Trophoblast cell (in vitro differentiated cells and primary cell): ENCODE results near the gene ROR1.
"Not testable (repeated sequence)": the region's sequence is repeated elsewhere in the genome, so short reads cannot be mapped to it uniquely, and the experiment has no call there.

Experiments used
- DNase-seq, 2 donors: peaks; one replicate each; pipeline ENCODE4 v3.0.0-alpha.2; 2016
- H2AFZ ChIP-seq: 2 replicates; pipeline ENCODE4 v1.6.1; 2013; ENCODE audit warnings: low read length, moderate library complexity, mild to moderate bottlenecking; ENCODE audit not compliant: insufficient read depth, poor library complexity
- H2AK5ac ChIP-seq: 2 replicates; pipeline ENCODE4 v1.6.1; 2013; ENCODE audit warnings: mild to moderate bottlenecking, low read length
- H2BK120ac ChIP-seq: 2 replicates; pipeline ENCODE4 v1.6.1; 2013; ENCODE audit warnings: low read length, mild to moderate bottlenecking, moderate library complexity; ENCODE audit not compliant: insufficient read depth, poor library complexity
- H2BK12ac ChIP-seq: 2 replicates; pipeline ENCODE4 v1.6.1; 2013; ENCODE audit warnings: mild to moderate bottlenecking, low read length, moderate library complexity
- H2BK5ac ChIP-seq: 2 replicates; pipeline ENCODE4 v1.6.1; 2013; ENCODE audit warnings: low read length, low read depth, moderate library complexity, mild to moderate bottlenecking; ENCODE audit not compliant: poor library complexity
- H3K14ac ChIP-seq: 2 replicates; pipeline ENCODE4 v1.6.1; 2013; ENCODE audit warnings: mild to moderate bottlenecking, low read length
- H3K18ac ChIP-seq: 2 replicates; pipeline ENCODE4 v1.6.1; 2013; ENCODE audit warnings: mild to moderate bottlenecking, low read length
- H3K23ac ChIP-seq: 2 replicates; pipeline ENCODE4 v1.6.1; 2013; ENCODE audit warnings: low read length
- H3K27ac ChIP-seq: 2 replicates; pipeline ENCODE4 v1.5.1; 2013; ENCODE audit warnings: low read depth, mild to moderate bottlenecking, inconsistent platforms, low read length, moderate library complexity
- H3K27me3 ChIP-seq: 2 replicates; pipeline ENCODE4 v1.6.1; 2013; ENCODE audit warnings: inconsistent platforms, mild to moderate bottlenecking, low read length, moderate library complexity; ENCODE audit not compliant: insufficient read depth
- H3K36me3 ChIP-seq, 2 experiments: 1 replicate in 1 of 2; 2 replicates in 1 of 2; pipeline ENCODE4 v1.6.1; 2013; ENCODE audit warnings: low read length in 2 of 2, mild to moderate bottlenecking in 2 of 2, moderate library complexity in 1 of 2; ENCODE audit not compliant: insufficient read depth in 2 of 2, control insufficient read depth in 1 of 2
- H3K4ac ChIP-seq: 2 replicates; pipeline ENCODE4 v1.6.1; 2013; ENCODE audit warnings: low read depth, mild to moderate bottlenecking, low read length, moderate library complexity
- H3K4me1 ChIP-seq, 2 experiments: 1 replicate in 1 of 2; 2 replicates in 1 of 2; pipeline ENCODE4 v1.6.1; 2013; ENCODE audit warnings: low read length in 2 of 2, mild to moderate bottlenecking in 2 of 2, moderate library complexity in 1 of 2; ENCODE audit not compliant: insufficient read depth in 2 of 2, control insufficient read depth in 1 of 2
- H3K4me2 ChIP-seq: 2 replicates; pipeline ENCODE4 v1.6.1; 2013; ENCODE audit warnings: inconsistent platforms, mild to moderate bottlenecking, low read length, moderate library complexity
- H3K4me3 ChIP-seq: 2 replicates; pipeline ENCODE4 v1.5.1; 2013; ENCODE audit warnings: mild to moderate bottlenecking, low read depth, low read length, inconsistent platforms
- H3K79me1 ChIP-seq: one replicate; pipeline ENCODE4 v1.6.1; 2013; ENCODE audit warnings: low read length
- H3K79me2 ChIP-seq: 2 replicates; pipeline ENCODE4 v1.6.1; 2013; ENCODE audit warnings: low read length, mild to moderate bottlenecking; ENCODE audit not compliant: control insufficient read depth, insufficient read depth, poor library complexity
- H3K9ac ChIP-seq: 2 replicates; pipeline ENCODE4 v1.6.1; 2013; ENCODE audit warnings: mild to moderate bottlenecking, low read length
- H3K9me3 ChIP-seq: 2 replicates; pipeline ENCODE4 v1.6.1; 2013; ENCODE audit warnings: low read depth, mild to moderate bottlenecking, control low read depth, inconsistent platforms, low read length; ENCODE audit not compliant: insufficient read depth
- H4K12ac ChIP-seq: 2 replicates; pipeline ENCODE4 v1.6.1; 2013; ENCODE audit warnings: low read depth, mild to moderate bottlenecking, low read length, moderate library complexity
- H4K8ac ChIP-seq: 2 replicates; pipeline ENCODE4 v1.6.1; 2013; ENCODE audit warnings: low read depth, mild to moderate bottlenecking, low read length, moderate library complexity
- H4K91ac ChIP-seq: one replicate; pipeline ENCODE4 v1.6.1; 2013; ENCODE audit warnings: low read depth, mild to moderate bottlenecking, low read length, moderate library complexity
- WGBS: extraction: QIAGEN DNeasy Blood & Tissue Kit; methylation state at CpG from one replicate; pipeline ENCODE4 v1.1.7; 2013; ENCODE audit warnings: missing lambda C conversion rate; ENCODE audit not compliant: insufficient read length, insufficient coverage; ENCODE audit errors: extremely low coverage; 5-methylcytosine and 5-hydroxymethylcytosine counted together

ROR1 gene

DNA sequence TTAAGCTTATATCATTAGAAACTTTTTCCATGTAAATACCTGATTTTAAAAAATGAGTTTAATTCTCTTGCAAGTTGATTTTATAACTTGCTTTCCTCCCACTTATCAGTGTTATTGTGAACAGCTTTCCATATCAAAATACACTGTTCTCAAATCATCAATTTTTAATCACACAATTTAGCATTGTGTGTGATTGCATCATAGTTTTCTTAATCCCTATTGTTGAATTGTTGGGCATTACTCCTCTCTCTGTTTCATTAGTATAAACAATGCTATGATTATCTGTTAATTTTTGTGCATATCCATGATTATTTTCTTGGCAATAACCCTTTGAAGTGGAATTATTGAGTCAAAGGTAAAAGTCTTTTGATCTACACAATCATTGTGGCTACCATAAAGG is 48.7 kb downstream of the ROR1 start:
- Histone ChIP-seq H3K36me3 (no peaks in the 10 kb centered on the region), H3K18ac (no peak overlapping the region), H3K79me2 (no peaks in the 10 kb centered on the region), H2BK120ac (no peak overlapping the region), H2BK5ac (no peak overlapping the region), H2BK12ac (no peak overlapping the region), H4K8ac (no peak overlapping the region), H3K9ac (no peak overlapping the region), H3K9me3 (no peaks in the 10 kb centered on the region), H2AFZ (no peak overlapping the region), H3K4me2 (no peak overlapping the region), H3K14ac (no peak overlapping the region), H4K91ac (no peak overlapping the region), H3K27me3 (no peaks in the 10 kb centered on the region), H3K4me1 (peaks cover 5 to 17% of the 10 kb centered on the region in 2 experiments), H4K12ac (no peak overlapping the region), H3K79me1 (peaks cover 17% of the 10 kb centered on the region), H2AK5ac (no peak overlapping the region), H3K23ac (no peak overlapping the region), H3K4ac (no peak overlapping the region), H3K27ac (no peak overlapping the region), H3K4me3 (no peak overlapping the region)
- DNase-seq, result no peak

DNA sequence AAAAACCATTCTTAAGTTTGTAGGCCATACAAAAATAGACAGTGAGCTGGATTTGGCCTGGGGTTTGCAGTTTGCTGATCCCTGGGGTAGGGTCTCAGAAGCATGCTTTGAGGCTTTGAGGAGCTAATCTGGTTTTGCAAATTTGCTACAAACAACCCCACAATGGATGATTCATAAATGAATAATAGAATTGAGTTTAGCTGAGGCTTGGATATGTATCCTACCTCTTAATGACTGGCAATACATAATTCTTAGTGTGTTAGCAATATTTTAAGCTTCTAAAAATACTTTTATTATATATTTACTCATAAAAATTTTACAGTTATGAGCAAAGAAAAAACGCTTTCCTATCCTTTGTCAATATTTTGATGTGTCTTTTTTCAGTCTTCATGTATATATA is 50.6 kb downstream of the ROR1 start:
- H2AK5ac ChIP-seq, result no peak overlapping the region
- H2BK5ac ChIP-seq, result no peak overlapping the region
- no peak overlapping the region for H3K4me3 ChIP-seq
- peaks cover 18% of the 10 kb centered on the region for H3K79me1 ChIP-seq
- no peak overlapping the region for H4K8ac ChIP-seq
- no peak overlapping the region for H3K18ac ChIP-seq
- no peak overlapping the region for H3K4me2 ChIP-seq
- H2BK120ac ChIP-seq, result peak overlapping the region; percentile 66
- H3K27ac ChIP-seq, result peak overlapping the region; percentile 54
- H3K9me3 ChIP-seq, result no peaks in the 10 kb centered on the region
- H4K12ac ChIP-seq, result no peak overlapping the region
- H3K4ac ChIP-seq, result no peak overlapping the region
- no peaks in the 10 kb centered on the region for H3K79me2 ChIP-seq
- H3K27me3 ChIP-seq, result no peaks in the 10 kb centered on the region
- H3K36me3 ChIP-seq, result no peaks in the 10 kb centered on the region
- no peak overlapping the region for H3K23ac ChIP-seq
- no peak overlapping the region for H4K91ac ChIP-seq
- H3K4me1 ChIP-seq, result peaks cover 4 to 18% of the 10 kb centered on the region in 2 experiments
- no peak overlapping the region for H3K14ac ChIP-seq
- H2BK12ac ChIP-seq, result no peak overlapping the region
- no peak overlapping the region for H2AFZ ChIP-seq
- no CpG with 5 or more reads among the region's 1 CpG for WGBS
- no peak for DNase-seq
- no peak overlapping the region for H3K9ac ChIP-seq

DNA sequence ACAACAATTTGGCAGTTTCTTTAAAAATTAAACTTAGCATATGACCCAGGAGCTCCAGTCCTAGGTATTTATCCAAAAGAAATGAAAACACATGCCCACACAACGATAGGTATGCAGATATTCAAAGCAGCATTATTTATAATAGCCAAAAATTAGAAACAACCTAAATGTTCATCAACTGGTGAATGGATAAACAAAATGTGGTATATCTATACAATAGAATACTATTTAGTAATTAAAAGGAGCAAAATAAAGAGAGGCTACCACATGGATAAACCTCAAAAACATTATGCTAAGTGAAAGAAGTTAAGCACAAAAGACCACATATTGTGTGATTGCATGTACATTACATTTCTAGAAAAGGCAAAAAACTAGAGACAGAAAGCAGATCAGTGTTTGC is 51.3 kb downstream of the ROR1 start:
- no peaks in the 10 kb centered on the region for H3K36me3 ChIP-seq
- H4K12ac ChIP-seq, result no peak overlapping the region
- H3K4me3 ChIP-seq, result no peak overlapping the region
- no peak overlapping the region for H3K4ac ChIP-seq
- no peak overlapping the region for H4K8ac ChIP-seq
- no peak overlapping the region for H2BK12ac ChIP-seq
- no peak overlapping the region for H2AFZ ChIP-seq
- no peak overlapping the region for H3K27ac ChIP-seq
- no peaks in the 10 kb centered on the region for H3K27me3 ChIP-seq
- H2AK5ac ChIP-seq, result no peak overlapping the region
- no peak overlapping the region for H4K91ac ChIP-seq
- no peak overlapping the region for H3K14ac ChIP-seq
- no peak overlapping the region for H3K4me2 ChIP-seq
- no CpG with 5 or more reads among the region's 1 CpG for WGBS
- H3K9me3 ChIP-seq, result no peaks in the 10 kb centered on the region
- peaks cover 18% of the 10 kb centered on the region for H3K79me1 ChIP-seq
- no peak overlapping the region for H2BK120ac ChIP-seq
- no peak overlapping the region for H3K23ac ChIP-seq
- no peak overlapping the region for H3K18ac ChIP-seq
- H3K4me1 ChIP-seq, result peaks cover 4 to 18% of the 10 kb centered on the region in 2 experiments
- H3K9ac ChIP-seq, result no peak overlapping the region
- no peaks in the 10 kb centered on the region for H3K79me2 ChIP-seq
- H2BK5ac ChIP-seq, result no peak overlapping the region
- DNase-seq, result no peak

DNA sequence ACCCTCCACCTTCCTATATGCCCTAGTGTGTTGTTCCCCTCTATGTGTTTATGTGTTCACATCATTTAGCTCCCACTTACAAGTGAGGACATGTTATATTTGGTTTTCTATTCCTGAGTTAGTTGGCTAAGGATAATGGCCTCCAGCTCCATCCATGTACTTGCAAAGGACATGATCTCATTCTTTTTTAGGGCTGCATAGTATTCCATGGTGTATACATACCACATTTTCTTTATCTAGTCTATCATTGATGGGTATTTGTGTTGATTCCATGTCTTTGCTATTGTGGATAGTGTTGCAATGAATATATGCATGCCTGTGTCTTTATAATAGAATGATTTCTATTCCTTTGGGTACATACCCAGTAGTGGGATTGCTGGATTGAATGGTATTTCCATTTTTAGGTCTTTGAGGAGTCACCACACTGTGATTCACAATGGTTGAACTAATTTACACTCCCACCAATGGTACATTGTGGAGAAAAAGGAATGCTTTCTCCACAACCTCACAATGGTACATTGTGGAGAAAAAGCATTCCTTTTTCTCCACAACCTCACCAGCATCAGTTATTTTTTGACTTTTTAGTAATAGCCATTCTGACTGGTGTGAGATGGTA is 52.5 kb downstream of the ROR1 start:
- not testable (repeated sequence) for H3K27me3 ChIP-seq, H3K4ac ChIP-seq
- H3K79me1 ChIP-seq, result peaks cover 19% of the 10 kb centered on the region

More for the DNA sequence above, 52.5 kb downstream of the ROR1 start:
- not testable (repeated sequence) for H4K8ac ChIP-seq, DNase-seq, H2BK12ac ChIP-seq, H3K4me3 ChIP-seq, H2AK5ac ChIP-seq, H2AFZ ChIP-seq, H3K79me2 ChIP-seq, H4K12ac ChIP-seq, H2BK120ac ChIP-seq, H3K4me2 ChIP-seq, H3K9me3 ChIP-seq, H4K91ac ChIP-seq, H3K9ac ChIP-seq, H2BK5ac ChIP-seq, H3K23ac ChIP-seq, H3K14ac ChIP-seq, H3K36me3 ChIP-seq, H3K18ac ChIP-seq
- H3K4me1 ChIP-seq, result peaks cover 9 to 19% of the 10 kb centered on the region in 2 experiments
- H3K27ac ChIP-seq, result peak overlapping the region; percentile 50
